ENCODE data around the gene GRWD1.
"Not testable (repeated sequence)": the region's sequence is repeated elsewhere in the genome, so short reads cannot be mapped to it uniquely, and the experiment has no call there.

Gene GRWD1

DNA sequence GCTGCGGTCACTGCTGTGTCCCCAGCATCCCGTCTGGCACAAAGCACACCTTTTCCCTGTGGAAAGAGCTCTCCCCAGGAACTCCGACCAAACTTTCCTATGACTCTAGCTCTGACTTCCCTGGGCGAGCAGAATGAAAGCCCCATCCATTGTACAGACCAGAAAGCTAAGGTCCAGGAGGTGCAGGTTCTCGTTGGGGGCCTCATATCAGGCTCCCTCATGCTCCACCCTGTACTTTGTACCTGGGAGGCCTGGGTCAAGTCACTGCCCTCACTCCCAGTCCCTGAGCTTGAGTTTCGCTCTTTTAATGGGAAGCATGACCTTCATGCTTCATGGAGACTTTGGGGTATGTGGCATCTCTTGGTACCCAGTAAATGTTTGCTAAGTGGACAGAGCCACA lies 41.8 kb downstream of the GRWD1 start:
- H3K4me2 ChIP-seq (ENCODE audit: low read depth, low read length, poor library complexity, severe bottlenecking) = no peak overlapping the region

GRCh38 chr19:48487948-48488347 lies 42.2 kb downstream of the GRWD1 start:
- H3K9ac ChIP-seq (ENCODE audit: low read length) = no peak overlapping the region
- H3K4me2 ChIP-seq (ENCODE audit: low read depth, low read length, poor library complexity, severe bottlenecking) = no peak overlapping the region
- H3K27ac ChIP-seq (ENCODE audit: low read depth, low read length) = no peak overlapping the region

More for the DNA sequence above, 41.8 kb downstream of the GRWD1 start:
- no peaks in the 10 kb centered on the region for H3K27me3 ChIP-seq (ENCODE audit: low read length)
- no peaks in the 10 kb centered on the region for H3K79me2 ChIP-seq (ENCODE audit: insufficient read depth, low read length)
- H3K9me3 ChIP-seq (ENCODE audit: insufficient read depth, low read length) = no peaks in the 10 kb centered on the region
- H3K36me3 ChIP-seq (ENCODE audit: low read length) = no peaks in the 10 kb centered on the region
- TF ChIP-seq, protein P1, sequence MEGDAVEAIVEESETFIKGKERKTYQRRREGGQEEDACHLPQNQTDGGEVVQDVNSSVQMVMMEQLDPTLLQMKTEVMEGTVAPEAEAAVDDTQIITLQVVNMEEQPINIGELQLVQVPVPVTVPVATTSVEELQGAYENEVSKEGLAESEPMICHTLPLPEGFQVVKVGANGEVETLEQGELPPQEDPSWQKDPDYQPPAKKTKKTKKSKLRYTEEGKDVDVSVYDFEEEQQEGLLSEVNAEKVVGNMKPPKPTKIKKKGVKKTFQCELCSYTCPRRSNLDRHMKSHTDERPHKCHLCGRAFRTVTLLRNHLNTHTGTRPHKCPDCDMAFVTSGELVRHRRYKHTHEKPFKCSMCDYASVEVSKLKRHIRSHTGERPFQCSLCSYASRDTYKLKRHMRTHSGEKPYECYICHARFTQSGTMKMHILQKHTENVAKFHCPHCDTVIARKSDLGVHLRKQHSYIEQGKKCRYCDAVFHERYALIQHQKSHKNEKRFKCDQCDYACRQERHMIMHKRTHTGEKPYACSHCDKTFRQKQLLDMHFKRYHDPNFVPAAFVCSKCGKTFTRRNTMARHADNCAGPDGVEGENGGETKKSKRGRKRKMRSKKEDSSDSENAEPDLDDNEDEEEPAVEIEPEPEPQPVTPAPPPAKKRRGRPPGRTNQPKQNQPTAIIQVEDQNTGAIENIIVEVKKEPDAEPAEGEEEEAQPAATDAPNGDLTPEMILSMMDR (IDR thresholded peaks at IDR 0.05; ENCODE audit: insufficient read depth, low read length, poor library complexity, severe bottlenecking) = no peak
- no peak for TF ChIP-seq EZH2phosphoT487 (conservative IDR thresholded peaks at IDR 0.05; ENCODE audit: low read length)
- no peak overlapping the region for H2AFZ ChIP-seq (ENCODE audit: low read depth, low read length, severe bottlenecking)
- H3K4me3 ChIP-seq (ENCODE audit: insufficient read depth, low read length, poor library complexity, severe bottlenecking) = no peak overlapping the region
- no peaks in the 10 kb centered on the region for H3K9me2 ChIP-seq (replicated peaks; ENCODE audit: insufficient read depth, low read length)
- H3F3A ChIP-seq (ENCODE audit: insufficient read depth) = no peaks in the 10 kb centered on the region
- no peak overlapping the region for H3K27ac ChIP-seq (ENCODE audit: low read depth, low read length)
- no peaks in the 10 kb centered on the region for H4K20me1 ChIP-seq (ENCODE audit: low read depth, low read length)
- no peak overlapping the region for H3K9ac ChIP-seq (ENCODE audit: low read length)

GRCh38 chr19:48488478-48488877 lies 42.7 kb downstream of the GRWD1 start:
- not testable (repeated sequence) for H3K9me3 ChIP-seq (ENCODE audit: insufficient read depth, low read length); H3K9ac ChIP-seq (ENCODE audit: low read length); H3K4me3 ChIP-seq (ENCODE audit: insufficient read depth, low read length, poor library complexity, severe bottlenecking); H3K27ac ChIP-seq (ENCODE audit: low read depth, low read length); H3K79me2 ChIP-seq (ENCODE audit: insufficient read depth, low read length); H2AFZ ChIP-seq (ENCODE audit: low read depth, low read length, severe bottlenecking); H3K9me2 ChIP-seq (replicated peaks; ENCODE audit: insufficient read depth, low read length); H4K20me1 ChIP-seq (ENCODE audit: low read depth, low read length); H3K36me3 ChIP-seq (ENCODE audit: low read length); H3F3A ChIP-seq (ENCODE audit: insufficient read depth); H3K4me2 ChIP-seq (ENCODE audit: low read depth, low read length, poor library complexity, severe bottlenecking); H3K27me3 ChIP-seq (ENCODE audit: low read length)

More at GRCh38 chr19:48487948-48488347, 42.2 kb downstream of the GRWD1 start:
- Histone ChIP-seq H3K36me3 (ENCODE audit: low read length) (no peaks in the 10 kb centered on the region), H3F3A (ENCODE audit: insufficient read depth) (no peaks in the 10 kb centered on the region), H3K27me3 (ENCODE audit: low read length) (no peaks in the 10 kb centered on the region), H3K79me2 (ENCODE audit: insufficient read depth, low read length) (no peaks in the 10 kb centered on the region), H3K9me2 (replicated peaks; ENCODE audit: insufficient read depth, low read length) (no peaks in the 10 kb centered on the region), H3K9me3 (ENCODE audit: insufficient read depth, low read length) (no peaks in the 10 kb centered on the region), H2AFZ (ENCODE audit: low read depth, low read length, severe bottlenecking) (no peak overlapping the region), H4K20me1 (ENCODE audit: low read depth, low read length) (no peaks in the 10 kb centered on the region), H3K4me3 (ENCODE audit: insufficient read depth, low read length, poor library complexity, severe bottlenecking) (no peak overlapping the region)
- TF ChIP-seq, protein P1 (IDR thresholded peaks at IDR 0.05; ENCODE audit: insufficient read depth, low read length, poor library complexity, severe bottlenecking) = no peak
- TF ChIP-seq EZH2phosphoT487 (conservative IDR thresholded peaks at IDR 0.05; ENCODE audit: low read length) = no peak

DNA sequence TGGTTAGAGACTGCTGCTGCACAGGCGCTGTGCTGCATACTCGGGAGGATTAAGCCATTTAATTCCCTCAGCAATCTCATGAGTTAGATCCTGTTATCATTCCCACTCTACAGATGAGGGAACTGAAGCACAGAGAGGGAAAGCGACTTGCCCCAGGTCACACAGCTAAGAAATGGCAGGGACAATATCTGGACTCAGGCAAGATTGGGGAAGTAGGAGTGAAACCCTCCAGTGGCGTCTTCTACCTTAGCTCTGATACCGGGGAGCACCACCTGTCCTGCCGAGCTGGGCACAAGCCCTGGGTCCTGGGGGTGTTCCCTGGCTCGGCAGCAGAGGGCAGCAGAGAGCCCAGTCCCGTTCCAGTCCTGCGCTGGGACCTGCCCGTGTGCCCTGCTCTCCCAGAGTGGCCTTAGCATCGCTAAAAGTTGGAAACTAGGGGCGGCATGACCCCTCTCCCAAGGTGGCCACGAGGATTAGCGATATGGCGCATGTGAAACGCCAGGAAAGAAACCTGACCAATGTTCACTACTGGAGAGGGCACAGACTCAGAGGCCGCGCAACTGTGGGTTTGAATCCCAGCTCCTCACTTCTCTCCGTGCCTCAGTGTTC lies 43.9 kb downstream of the GRWD1 start:
- H3K4me2 ChIP-seq (ENCODE audit: low read depth, low read length, poor library complexity, severe bottlenecking) = no peak overlapping the region
- H3K27me3 ChIP-seq (ENCODE audit: low read length) = no peaks in the 10 kb centered on the region
- TF ChIP-seq, protein P1 (IDR thresholded peaks at IDR 0.05; ENCODE audit: insufficient read depth, low read length, poor library complexity, severe bottlenecking) = peak; percentile 82
- TF ChIP-seq EZH2phosphoT487 (conservative IDR thresholded peaks at IDR 0.05; ENCODE audit: low read length) = no peak
- no peak overlapping the region for H3K4me3 ChIP-seq (ENCODE audit: insufficient read depth, low read length, poor library complexity, severe bottlenecking)
- H2AFZ ChIP-seq (ENCODE audit: low read depth, low read length, severe bottlenecking) = no peak overlapping the region
- no peaks in the 10 kb centered on the region for H3K79me2 ChIP-seq (ENCODE audit: insufficient read depth, low read length)
- no peaks in the 10 kb centered on the region for H3K36me3 ChIP-seq (ENCODE audit: low read length)
- H3K9me2 ChIP-seq (replicated peaks; ENCODE audit: insufficient read depth, low read length) = no peaks in the 10 kb centered on the region
- no peak overlapping the region for H3K9ac ChIP-seq (ENCODE audit: low read length)
- H3K9me3 ChIP-seq (ENCODE audit: insufficient read depth, low read length) = no peaks in the 10 kb centered on the region
- no peaks in the 10 kb centered on the region for H4K20me1 ChIP-seq (ENCODE audit: low read depth, low read length)
- no peak overlapping the region for H3K27ac ChIP-seq (ENCODE audit: low read depth, low read length)
- no peaks in the 10 kb centered on the region for H3F3A ChIP-seq (ENCODE audit: insufficient read depth)

Measured in SU-DHL-6 (cell line).